HCT116 (cell line): ENCODE data around the gene IQGAP3. TPM values are rescaled to one million over a fixed set of nuclear protein-coding genes. Genes with fewer than 3 reads are reported as not detected.

Experiments
- ATAC-seq: fragments of 200-7000 bp; cut with Tn5 transposase; 2 replicates; pipeline ENCODE4 v1.9.1; 2020; ENCODE audit warnings: mild to moderate bottlenecking, moderate library complexity
- BruUV-seq: library from RNA; stranded (reverse); fragments of 400-500 nt; replicated peaks from 2 replicates; lab custom pipeline; 2021; lab: Mats Ljungman, UMichigan
- CTCF ChIA-PET: fragments of 300-600 bp; sonication (Branson Sonifier 250); formaldehyde crosslinking; loops from one replicate; lab custom pipeline; 2021; ENCODE audit warnings: antibody characterized with exemption; lab: Charles Lee
- POLR2A ChIA-PET: fragments of 300-600, 350-600 bp; sonication (Branson Sonifier 250); formaldehyde crosslinking; loops from one replicate; lab custom pipeline; 2021; ENCODE audit warnings: antibody characterized with exemption; lab: Charles Lee
- RAD21 ChIA-PET, 2 experiments: fragments of 300-600 bp; sonication (Branson Sonifier 250); formaldehyde crosslinking; loops; one replicate each; lab custom pipeline; 2023; ENCODE audit warnings: low total read pairs in 2 of 2; ENCODE audit not compliant: uncharacterized antibody in 2 of 2, unreplicated experiment in 2 of 2, low non-redundant PET in 1 of 2; lab: Charles Lee
- DNase-seq: peaks from one replicate; pipeline ENCODE4 v3.0.0-alpha.2; 2010; ENCODE audit warnings: low read depth, low spot score
- H2AFZ ChIP-seq: fragments of 200-600 bp; shearing (Covaris generic), sonication (generic); 2 replicates; pipeline ENCODE4 v1.6.1; 2017; ENCODE audit warnings: low read depth, mixed run types, mixed read lengths, antibody characterized with exemption, low read length; ENCODE audit not compliant: poor library complexity, severe bottlenecking
- H3K27ac ChIP-seq: 2 replicates; pipeline ENCODE4 v1.5.1; 2012; ENCODE audit warnings: low read depth, low read length
- H3K27me3 ChIP-seq: fragments of 200-600 bp; sonication (generic); 2 replicates; pipeline ENCODE4 v1.6.1; 2016; ENCODE audit warnings: mixed run types, low read length, mixed read lengths; ENCODE audit not compliant: insufficient read depth
- H3K36me3 ChIP-seq, 2 experiments: fragments of 200-500 bp in 1 of 2; fragments of 200-600 bp in 1 of 2; sonication (Bioruptor generic) in 1 of 2; sonication (generic) in 1 of 2; 2 replicates each; pipeline versions ENCODE4 v1.5.1 to v1.6.1; 2014 to 2016; ENCODE audit warnings: low read length in 2 of 2, inconsistent platforms in 1 of 2, mixed read lengths in 1 of 2, mixed run types in 1 of 2; ENCODE audit not compliant: insufficient read depth in 2 of 2, control insufficient read depth in 1 of 2
- H3K4me1 ChIP-seq, 2 experiments: fragments of 200-600 bp in 1 of 2; sonication (generic) in 1 of 2; 2 replicates each; pipeline versions ENCODE4 v1.5.1 to v1.6.1; 2012 to 2017; ENCODE audit warnings: low read length in 2 of 2, inconsistent platforms in 1 of 2, mild to moderate bottlenecking in 1 of 2, mixed read lengths in 1 of 2, mixed run types in 1 of 2, moderate library complexity in 1 of 2; ENCODE audit not compliant: insufficient read depth in 2 of 2, control insufficient read depth in 1 of 2
- H3K4me2 ChIP-seq: fragments of 200-600 bp; sonication (generic); 2 replicates; pipeline ENCODE4 v1.6.1; 2017; ENCODE audit warnings: mixed run types, low read length, mixed read lengths
- H3K4me3 ChIP-seq, 2 experiments: fragments of 200-600 bp in 1 of 2; sonication (generic) in 1 of 2; replicated peaks in 1 of 2; 2 replicates each; pipeline ENCODE4 v1.5.1; 2011 to 2016; ENCODE audit warnings: low read length in 2 of 2, control low read depth in 1 of 2, low read depth in 1 of 2, mild to moderate bottlenecking in 1 of 2, mixed read lengths in 1 of 2, mixed run types in 1 of 2
- H3K79me2 ChIP-seq: fragments of 200-600 bp; sonication (generic); 2 replicates; pipeline ENCODE4 v1.6.1; 2017; ENCODE audit warnings: mild to moderate bottlenecking, mixed run types, low read length, moderate library complexity, mixed read lengths; ENCODE audit not compliant: insufficient read depth
- H3K9ac ChIP-seq: fragments of 200-600 bp; sonication (generic); 2 replicates; pipeline ENCODE4 v1.6.1; 2016; ENCODE audit warnings: low read length, mixed read lengths
- H3K9me2 ChIP-seq: fragments of 200-600 bp; sonication (generic), shearing (Covaris generic); 2 replicates; pipeline ENCODE4 v1.6.1; 2017; ENCODE audit warnings: mixed run types, mild to moderate bottlenecking, moderate library complexity; ENCODE audit not compliant: insufficient read depth
- H3K9me3 ChIP-seq, 2 experiments: fragments of 200-500 bp in 1 of 2; fragments of 200-600 bp in 1 of 2; sonication (Bioruptor generic) in 1 of 2; sonication (generic) in 1 of 2; 2 replicates each; pipeline ENCODE4 v1.6.1; 2014 to 2017; ENCODE audit warnings: low read length in 2 of 2, mixed read lengths in 2 of 2, inconsistent platforms in 1 of 2, low read depth in 1 of 2, mild to moderate bottlenecking in 1 of 2, mixed run types in 1 of 2, moderate library complexity in 1 of 2; ENCODE audit not compliant: control insufficient read depth in 1 of 2, insufficient read depth in 1 of 2
- H4K20me1 ChIP-seq: fragments of 200-600 bp; sonication (generic), shearing (Covaris generic); 2 replicates; pipeline ENCODE4 v1.6.1; 2017; ENCODE audit warnings: mixed run types, mild to moderate bottlenecking, moderate library complexity; ENCODE audit not compliant: insufficient read depth
- ELF1 ChIP-seq: IDR thresholded peaks from 2 replicates; pipeline ENCODE4 v1.6.1; 2012; ENCODE audit warnings: low read depth, borderline replicate concordance
- EZH2phosphoT487 ChIP-seq: fragments of 200-600 bp; IDR thresholded peaks from 2 replicates; pipeline ENCODE4 v1.6.1; 2018; ENCODE audit warnings: antibody characterized with exemption, borderline replicate concordance
- POLR2A ChIP-seq: IDR thresholded peaks from 2 replicates; pipeline ENCODE4 v1.7.0; 2011; ENCODE audit warnings: borderline replicate concordance; ENCODE audit not compliant: insufficient read depth, insufficient read length; ENCODE audit errors: extremely low read depth
- POLR2AphosphoS5 ChIP-seq: IDR thresholded peaks from 2 replicates; pipeline ENCODE4 v1.6.1; 2011; ENCODE audit warnings: mild to moderate bottlenecking, low read depth, low read length, moderate library complexity
- REST ChIP-seq: IDR thresholded peaks from 2 replicates; pipeline ENCODE4 v1.6.1; 2012; ENCODE audit warnings: low read depth
- SIN3A ChIP-seq: IDR thresholded peaks from 2 replicates; pipeline ENCODE4 v1.6.1; 2012; ENCODE audit warnings: low read depth
- SRF ChIP-seq: IDR thresholded peaks from 2 replicates; pipeline ENCODE4 v1.6.1; 2012; ENCODE audit warnings: low read depth
- ZNF274 ChIP-seq: fragments of 200-500 bp; sonication (Bioruptor generic); IDR thresholded peaks from 2 replicates; pipeline ENCODE4 v1.6.1; 2014; ENCODE audit warnings: mild to moderate bottlenecking, low read depth, low read length, inconsistent platforms
- intact Hi-C: fragments of 100-400 bp; cut with micrococcal nuclease; formaldehyde crosslinking; loops from 2 replicates; pipeline ENCODE4 v1.10.0; 2022
- total RNA-seq: library from RNA; stranded (reverse); gene quantifications from one replicate; pipeline ENCODE4 v1.2.1, GENCODE V29; 2021; ENCODE audit not compliant: unreplicated experiment
- TF ChIP-seq, protein P1 (sequence below), 3 experiments: fragments of 200-600 bp in 1 of 3; sonication (generic) in 1 of 3; IDR thresholded peaks in 2 of 3; conservative IDR thresholded peaks in 1 of 3; 2 replicates each; pipeline ENCODE4 v1.5.1; 2012 to 2017; ENCODE audit warnings: low read depth in 2 of 3, low read length in 2 of 3, antibody characterized with exemption in 1 of 3, borderline replicate concordance in 1 of 3, control low read depth in 1 of 3, mild to moderate bottlenecking in 1 of 3, mixed read lengths in 1 of 3, mixed run types in 1 of 3, moderate library complexity in 1 of 3; ENCODE audit not compliant: insufficient read depth in 1 of 3

Gene IQGAP3
- total RNA-seq, 1 experiment from 2014 or later = 38.8 TPM

DNA sequence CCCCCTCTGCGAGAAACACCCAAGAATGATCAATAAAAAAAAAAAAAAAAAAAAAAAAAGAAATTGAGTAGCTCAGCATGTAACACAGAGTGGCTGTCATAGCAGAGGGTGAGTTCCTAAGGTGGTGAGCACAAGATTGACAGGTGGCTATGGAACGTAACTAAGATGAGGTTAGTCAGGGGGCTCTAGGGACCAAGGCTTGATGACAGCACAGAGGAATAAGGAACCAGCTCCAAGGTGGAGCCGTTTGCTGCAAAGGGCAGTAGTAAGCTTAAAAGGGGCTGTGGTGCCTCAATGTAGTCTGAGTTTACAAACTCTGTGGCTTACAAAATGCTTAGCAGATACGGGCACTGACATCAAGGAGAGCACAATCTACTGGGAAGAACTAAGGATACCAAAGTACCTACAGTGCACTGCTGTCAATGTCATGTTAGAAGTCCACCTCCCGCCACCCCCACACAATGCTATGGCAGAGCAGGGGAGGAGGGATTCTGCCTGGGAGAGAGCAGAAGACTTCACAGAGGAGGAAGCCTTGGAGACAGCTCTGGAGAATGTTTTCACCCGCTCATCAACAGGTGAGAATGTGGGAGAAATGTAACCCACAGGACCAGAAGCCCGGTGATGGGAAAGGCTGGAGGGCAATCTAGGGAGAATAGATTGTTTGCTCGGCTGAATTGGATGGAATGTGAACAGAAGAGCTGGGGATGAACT, 13.1 kb downstream of the IQGAP3 start (continued):
- TF ChIP-seq ELF1 = no peak
- no peak for TF ChIP-seq POLR2AphosphoS5
- no peak for TF ChIP-seq SIN3A
- TF ChIP-seq, protein P1, sequence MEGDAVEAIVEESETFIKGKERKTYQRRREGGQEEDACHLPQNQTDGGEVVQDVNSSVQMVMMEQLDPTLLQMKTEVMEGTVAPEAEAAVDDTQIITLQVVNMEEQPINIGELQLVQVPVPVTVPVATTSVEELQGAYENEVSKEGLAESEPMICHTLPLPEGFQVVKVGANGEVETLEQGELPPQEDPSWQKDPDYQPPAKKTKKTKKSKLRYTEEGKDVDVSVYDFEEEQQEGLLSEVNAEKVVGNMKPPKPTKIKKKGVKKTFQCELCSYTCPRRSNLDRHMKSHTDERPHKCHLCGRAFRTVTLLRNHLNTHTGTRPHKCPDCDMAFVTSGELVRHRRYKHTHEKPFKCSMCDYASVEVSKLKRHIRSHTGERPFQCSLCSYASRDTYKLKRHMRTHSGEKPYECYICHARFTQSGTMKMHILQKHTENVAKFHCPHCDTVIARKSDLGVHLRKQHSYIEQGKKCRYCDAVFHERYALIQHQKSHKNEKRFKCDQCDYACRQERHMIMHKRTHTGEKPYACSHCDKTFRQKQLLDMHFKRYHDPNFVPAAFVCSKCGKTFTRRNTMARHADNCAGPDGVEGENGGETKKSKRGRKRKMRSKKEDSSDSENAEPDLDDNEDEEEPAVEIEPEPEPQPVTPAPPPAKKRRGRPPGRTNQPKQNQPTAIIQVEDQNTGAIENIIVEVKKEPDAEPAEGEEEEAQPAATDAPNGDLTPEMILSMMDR (IDR thresholded peaks at IDR 0.05 in 2 of 3, conservative IDR thresholded peaks at IDR 0.05 in 1 of 3; ENCODE audit: borderline replicate concordance in 1 of 3, insufficient read depth in 1 of 3, low read depth in 2 of 3, low read length in 2 of 3) = no peak
- no peak for TF ChIP-seq ZNF274
- no peak for TF ChIP-seq REST

DNA sequence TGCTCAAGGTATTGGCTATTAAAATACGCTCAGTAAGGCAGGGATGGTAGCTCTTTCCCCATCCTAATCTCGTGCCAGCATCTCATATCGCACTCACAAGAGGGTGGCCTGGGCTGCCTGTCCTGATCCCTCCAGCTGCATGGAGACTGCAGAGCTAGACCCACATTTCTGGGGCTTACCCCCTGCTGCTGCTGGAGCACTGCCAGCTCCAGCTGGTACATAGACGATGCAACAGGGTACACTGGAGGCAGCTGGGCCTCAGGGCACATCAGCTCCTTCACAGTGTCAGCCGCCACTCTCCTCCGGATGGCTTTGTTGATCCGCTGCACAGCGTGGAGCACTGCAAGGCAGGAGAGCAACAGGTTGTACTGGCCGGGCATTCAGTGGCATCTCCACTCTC, 16.0 kb downstream of the IQGAP3 start:
- no peak for TF ChIP-seq EZH2phosphoT487
- no peak for TF ChIP-seq POLR2A
- TF ChIP-seq SRF = no peak
- no peak for DNase-seq
- H3K27ac ChIP-seq = no peak overlapping the region
- H3K9me2 ChIP-seq = no peaks in the 10 kb centered on the region
- H3K9ac ChIP-seq = no peak overlapping the region
- peaks cover 0 to 16% of the 10 kb centered on the region in 2 experiments; a peak in 2 of 4 replicates for H3K4me1 ChIP-seq
- H4K20me1 ChIP-seq = no peaks in the 10 kb centered on the region
- H3K4me3 ChIP-seq = no peak overlapping the region
- no peaks in the 10 kb centered on the region for H3K9me3 ChIP-seq
- ChIA-PET RAD21 (no interaction called here), POLR2A (no interaction called here), CTCF (no interaction called here)
- H3K27me3 ChIP-seq = no peaks in the 10 kb centered on the region
- no TSS peak for BruUV-seq
- intact Hi-C loops = no loop called here
- H3K36me3 ChIP-seq = peaks cover 15 to 25% of the 10 kb centered on the region in 2 experiments; a peak in 3 of 4 replicates
- H3K4me2 ChIP-seq = no peak overlapping the region
- H3K79me2 ChIP-seq = no peaks in the 10 kb centered on the region
- no peak for ATAC-seq
- no peak overlapping the region for H2AFZ ChIP-seq
